ENCODE data around the gene MSANTD2.
A peak's percentile ranks its signal among the peaks of the same experiment; 100 is the strongest.

The MSANTD2 gene

GRCh38 chr11:124841201-124841600 is 41.0 kb upstream of the MSANTD2 start:
- ChIA-PET CTCF (interaction anchor here (1.1 to 2.1 kb wide), 4 partner anchors 8 to 198 kb away, joined by 3 to 6 read pairs (median 5); no protein-coding TSS in a partner anchor), POLR2A (no interaction called here)
- DNase-seq (ENCODE audit: extremely low spot score), result no peak
- TF ChIP-seq, protein P1, sequence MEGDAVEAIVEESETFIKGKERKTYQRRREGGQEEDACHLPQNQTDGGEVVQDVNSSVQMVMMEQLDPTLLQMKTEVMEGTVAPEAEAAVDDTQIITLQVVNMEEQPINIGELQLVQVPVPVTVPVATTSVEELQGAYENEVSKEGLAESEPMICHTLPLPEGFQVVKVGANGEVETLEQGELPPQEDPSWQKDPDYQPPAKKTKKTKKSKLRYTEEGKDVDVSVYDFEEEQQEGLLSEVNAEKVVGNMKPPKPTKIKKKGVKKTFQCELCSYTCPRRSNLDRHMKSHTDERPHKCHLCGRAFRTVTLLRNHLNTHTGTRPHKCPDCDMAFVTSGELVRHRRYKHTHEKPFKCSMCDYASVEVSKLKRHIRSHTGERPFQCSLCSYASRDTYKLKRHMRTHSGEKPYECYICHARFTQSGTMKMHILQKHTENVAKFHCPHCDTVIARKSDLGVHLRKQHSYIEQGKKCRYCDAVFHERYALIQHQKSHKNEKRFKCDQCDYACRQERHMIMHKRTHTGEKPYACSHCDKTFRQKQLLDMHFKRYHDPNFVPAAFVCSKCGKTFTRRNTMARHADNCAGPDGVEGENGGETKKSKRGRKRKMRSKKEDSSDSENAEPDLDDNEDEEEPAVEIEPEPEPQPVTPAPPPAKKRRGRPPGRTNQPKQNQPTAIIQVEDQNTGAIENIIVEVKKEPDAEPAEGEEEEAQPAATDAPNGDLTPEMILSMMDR (IDR thresholded peaks at IDR 0.05; ENCODE audit: control extremely low read depth, extremely low read depth, low read depth, missing control alignments), result no peak

GRCh38 chr11:124840666-124841065 is 40.5 kb upstream of the MSANTD2 start:
- no peak for DNase-seq (ENCODE audit: extremely low spot score)
- ChIA-PET POLR2A (no interaction called here), CTCF (interaction anchor here (1.7 kb wide), 1 partner anchor 26 kb away, joined by 7 read pairs; no protein-coding TSS in a partner anchor)
- TF ChIP-seq, protein P1 (IDR thresholded peaks at IDR 0.05; ENCODE audit: control extremely low read depth, extremely low read depth, low read depth, missing control alignments), result no peak

DNA sequence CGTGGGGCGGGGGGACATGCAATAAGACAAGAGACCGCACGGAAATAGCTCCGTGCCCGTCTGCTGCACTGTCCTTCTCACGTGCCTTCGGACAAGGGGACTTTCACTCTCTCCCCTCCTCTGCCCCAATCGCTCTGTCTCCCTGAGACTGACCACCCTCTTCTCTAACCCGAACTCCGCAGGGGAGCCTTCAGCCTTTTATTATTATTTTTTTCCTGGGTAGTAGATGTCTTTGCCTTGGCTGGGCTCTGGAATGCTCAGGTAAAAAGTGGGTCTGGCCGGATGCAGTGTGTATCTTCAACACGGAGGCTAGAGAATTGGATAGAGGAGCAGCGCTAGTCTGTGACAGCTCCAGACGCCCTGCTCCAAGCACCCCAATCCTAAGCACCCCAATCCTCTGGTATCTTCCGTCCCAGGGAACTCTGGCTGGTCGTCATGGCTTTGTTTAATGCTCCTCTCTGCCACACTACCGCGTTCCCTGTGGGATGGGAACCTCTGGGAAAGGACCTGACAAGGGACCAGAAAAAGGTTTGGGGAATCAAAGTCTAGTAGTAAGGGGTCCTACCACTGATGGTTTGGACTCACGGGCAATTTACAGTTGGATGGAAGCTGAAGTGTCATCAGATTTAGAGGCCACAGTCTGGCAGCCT is 39.9 kb upstream of the MSANTD2 start:
- TF ChIP-seq, protein P1 (IDR thresholded peaks at IDR 0.05; ENCODE audit: control extremely low read depth, extremely low read depth, low read depth, missing control alignments), result no peak
- DNase-seq (ENCODE audit: extremely low spot score), result no peak
- CTCF ChIA-PET, result interaction anchor here (1.7 kb wide), 1 partner anchor 26 kb away, joined by 7 read pairs; no protein-coding TSS in a partner anchor
- POLR2A ChIA-PET, result no interaction called here

DNA sequence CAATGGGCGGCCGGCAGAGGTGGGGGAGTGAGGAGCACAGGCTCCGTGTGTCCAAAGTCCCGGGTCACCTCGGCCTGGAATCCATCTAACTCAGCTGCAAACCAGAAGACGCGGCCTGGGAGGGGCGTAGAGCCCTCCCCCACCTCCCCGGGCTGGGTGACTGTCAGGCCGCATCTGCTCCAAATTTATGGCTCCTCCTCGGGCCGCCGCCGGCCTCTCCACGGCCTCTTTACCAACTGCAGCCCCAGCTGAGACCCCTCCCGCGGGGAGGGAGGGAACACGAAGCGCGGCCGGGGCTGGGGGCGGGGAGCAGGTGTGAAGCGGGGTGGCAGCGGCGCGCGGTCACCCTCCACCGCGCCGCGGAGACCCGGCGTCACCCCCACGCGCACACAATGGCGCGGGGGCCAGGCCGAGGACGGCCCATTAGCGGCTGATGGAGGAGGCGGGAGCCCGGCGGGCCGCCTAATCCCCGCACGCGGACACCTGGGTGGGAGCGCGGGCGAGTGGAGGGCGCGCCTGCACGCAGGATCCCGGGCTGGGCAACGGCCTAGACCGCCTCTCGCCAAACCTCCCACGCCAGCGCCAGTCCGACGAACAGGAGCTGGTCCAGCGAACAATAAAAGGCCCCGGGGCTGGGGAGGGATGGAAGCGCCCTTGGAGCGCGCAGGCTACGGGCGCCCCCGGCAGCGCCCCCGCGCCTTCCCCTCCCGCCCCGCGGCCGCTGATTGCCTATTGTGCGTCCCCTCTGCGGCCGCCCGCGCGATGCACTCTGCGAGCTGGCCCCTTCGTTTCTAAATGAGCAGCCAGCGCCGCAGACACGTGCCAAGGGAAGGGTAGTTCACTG is 39.1 kb upstream of the MSANTD2 start:
- ChIA-PET CTCF (interaction anchor here (0.8 to 4.9 kb wide), 5 partner anchors 27 to 197 kb away, joined by 3 to 67 read pairs (median 8); no protein-coding TSS in a partner anchor), POLR2A (interaction anchor here (0.6 kb wide), 1 partner anchor 180 kb away, joined by 3 read pairs; no protein-coding TSS in a partner anchor)
- peak; percentile 18 for DNase-seq (ENCODE audit: extremely low spot score)

DNA sequence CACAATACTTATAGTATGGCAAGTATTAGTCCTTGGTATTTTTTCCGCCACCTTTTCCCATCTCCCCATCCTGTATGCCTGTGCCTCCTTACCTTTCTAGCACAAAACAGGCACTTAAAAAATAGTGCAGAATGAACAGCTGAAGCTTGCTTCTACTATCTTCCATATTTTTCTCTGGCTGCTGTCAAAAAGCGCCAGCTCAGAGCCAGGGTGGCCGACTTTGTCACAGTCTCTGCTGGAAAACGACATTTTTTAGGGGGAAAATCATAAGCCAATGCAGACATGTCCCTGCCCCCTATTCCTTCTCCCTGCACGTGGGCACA is 38.6 kb upstream of the MSANTD2 start:
- POLR2A ChIA-PET, result no interaction called here
- TF ChIP-seq, protein P1 (IDR thresholded peaks at IDR 0.05; ENCODE audit: control extremely low read depth, extremely low read depth, low read depth, missing control alignments), result no peak
- CTCF ChIA-PET, result interaction anchor here (0.8 to 4.9 kb wide), 14 partner anchors 8 to 213 kb away, joined by 3 to 67 read pairs (median 4); partner anchors contain the start of genes SIAE and SPA17
- no peak for DNase-seq (ENCODE audit: extremely low spot score)

More for the DNA sequence above, 39.1 kb upstream of the MSANTD2 start:
- TF ChIP-seq, protein P1 (IDR thresholded peaks at IDR 0.05; ENCODE audit: control extremely low read depth, extremely low read depth, low read depth, missing control alignments), result no peak

DNA sequence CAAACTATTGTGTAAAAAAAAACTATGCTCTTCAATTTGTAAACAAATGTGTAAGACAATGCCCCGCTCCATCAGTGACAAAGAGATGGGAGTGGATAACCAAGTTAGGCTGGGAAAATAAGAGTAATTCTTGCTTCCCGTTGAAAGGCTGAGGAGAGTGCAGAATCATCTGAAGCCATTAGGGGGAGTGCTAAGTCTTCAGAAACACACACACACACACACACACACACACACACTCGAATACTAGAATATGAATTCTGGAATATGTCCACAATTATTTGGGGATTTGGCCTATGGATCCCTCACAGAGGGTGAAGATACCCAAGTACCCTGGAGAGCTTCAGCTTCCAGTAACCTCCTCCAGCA is 37.3 kb upstream of the MSANTD2 start:
- TF ChIP-seq, protein P1 (IDR thresholded peaks at IDR 0.05; ENCODE audit: control extremely low read depth, extremely low read depth, low read depth, missing control alignments), result peak; percentile 69
- ChIA-PET CTCF (interaction anchor here (0.6 to 4.9 kb wide), 39 partner anchors 8 to 305 kb away, joined by 3 to 67 read pairs (median 4); partner anchors contain the start of gene MSANTD2), POLR2A (interaction anchor here (0.7 kb wide), 1 partner anchor 216 kb away, joined by 4 read pairs; no protein-coding TSS in a partner anchor)
- DNase-seq (ENCODE audit: extremely low spot score), result peak; percentile 44

Data from GM10248 (cell line).